A549 (cell line): ENCODE data around the gene SYP.

Source experiments
- HDAC2 ChIP-seq: fragments of 200-600 bp; sonication (generic); IDR thresholded peaks from 2 replicates; pipeline ENCODE4 v1.6.1; 2016
- TF ChIP-seq, protein P1 (sequence below): fragments of >200 bp; sonication (Bioruptor Twin); formaldehyde crosslinking; IDR thresholded peaks from 3 replicates; pipeline ENCODE4 v1.5.1; 2016

DNA sequence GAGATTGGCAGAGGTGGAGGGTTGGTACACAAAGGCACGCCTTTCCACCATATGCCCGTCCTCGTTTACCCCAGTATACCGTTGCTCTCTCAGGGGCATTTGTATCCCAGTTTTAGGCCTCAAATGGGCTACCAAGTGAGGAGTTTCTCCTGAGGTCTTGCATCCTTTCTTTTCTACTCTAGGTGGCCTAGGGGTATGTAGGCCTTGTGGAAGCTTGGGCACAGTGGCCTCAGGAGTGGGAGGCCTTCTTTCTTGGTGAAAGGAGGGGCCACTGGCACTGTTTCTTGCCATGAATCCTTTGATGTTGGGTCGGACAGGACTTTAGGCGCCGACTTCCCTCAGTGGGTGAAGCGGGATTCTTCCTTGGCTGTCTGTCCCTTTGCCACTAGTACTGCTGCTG, 52.7 kb downstream of the SYP start:
- TF ChIP-seq, protein P1, sequence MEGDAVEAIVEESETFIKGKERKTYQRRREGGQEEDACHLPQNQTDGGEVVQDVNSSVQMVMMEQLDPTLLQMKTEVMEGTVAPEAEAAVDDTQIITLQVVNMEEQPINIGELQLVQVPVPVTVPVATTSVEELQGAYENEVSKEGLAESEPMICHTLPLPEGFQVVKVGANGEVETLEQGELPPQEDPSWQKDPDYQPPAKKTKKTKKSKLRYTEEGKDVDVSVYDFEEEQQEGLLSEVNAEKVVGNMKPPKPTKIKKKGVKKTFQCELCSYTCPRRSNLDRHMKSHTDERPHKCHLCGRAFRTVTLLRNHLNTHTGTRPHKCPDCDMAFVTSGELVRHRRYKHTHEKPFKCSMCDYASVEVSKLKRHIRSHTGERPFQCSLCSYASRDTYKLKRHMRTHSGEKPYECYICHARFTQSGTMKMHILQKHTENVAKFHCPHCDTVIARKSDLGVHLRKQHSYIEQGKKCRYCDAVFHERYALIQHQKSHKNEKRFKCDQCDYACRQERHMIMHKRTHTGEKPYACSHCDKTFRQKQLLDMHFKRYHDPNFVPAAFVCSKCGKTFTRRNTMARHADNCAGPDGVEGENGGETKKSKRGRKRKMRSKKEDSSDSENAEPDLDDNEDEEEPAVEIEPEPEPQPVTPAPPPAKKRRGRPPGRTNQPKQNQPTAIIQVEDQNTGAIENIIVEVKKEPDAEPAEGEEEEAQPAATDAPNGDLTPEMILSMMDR, result no peak
- no peak for TF ChIP-seq HDAC2
